ENCODE results near the gene THTPA.

Gene THTPA

DNA sequence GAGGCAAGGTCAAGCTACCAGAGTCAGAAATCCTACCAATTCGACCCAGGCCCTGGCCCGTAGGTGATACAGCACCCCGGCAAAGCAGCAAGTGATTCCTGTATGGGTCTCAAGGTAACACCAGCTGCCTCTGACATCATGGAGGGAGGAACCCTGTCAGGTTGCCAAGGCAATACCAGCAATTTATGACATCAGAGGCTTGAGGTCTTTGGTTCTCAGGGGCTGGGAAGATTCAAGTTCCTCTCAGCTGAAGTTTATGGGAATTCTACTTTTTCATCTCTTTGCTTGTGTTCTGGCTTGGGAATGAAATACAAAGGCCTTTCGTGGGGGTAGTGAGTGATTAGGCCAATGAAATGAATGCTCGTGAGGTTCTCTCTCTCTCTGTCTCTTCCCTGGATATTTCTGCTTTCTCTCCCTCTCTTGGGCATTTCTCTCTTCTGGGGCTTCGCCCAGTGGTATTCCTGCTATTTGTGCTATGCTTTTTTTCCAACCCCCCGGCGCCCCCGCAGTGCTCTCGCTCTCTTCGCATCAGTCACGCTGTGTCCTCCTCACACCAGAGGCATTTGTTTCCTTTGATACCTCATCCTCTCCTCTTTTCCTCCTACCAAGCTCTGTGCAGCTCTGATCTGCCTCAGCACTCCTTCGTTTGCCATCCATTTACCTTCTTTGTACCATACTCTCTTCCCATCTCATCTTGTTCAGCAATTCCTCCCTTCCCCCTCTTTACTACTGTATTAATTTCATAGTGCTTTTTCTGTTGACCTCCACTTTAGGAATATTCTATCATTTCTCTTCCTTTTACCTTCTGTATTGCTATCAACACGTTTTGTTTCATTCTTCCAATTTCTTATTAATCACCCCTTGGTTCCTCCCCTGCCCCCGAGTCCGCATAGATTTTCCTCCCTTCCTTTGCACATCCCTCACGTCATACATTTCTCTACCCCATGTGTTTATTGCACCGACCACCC, 7.4 kb upstream of the THTPA start:
- H3K27me3 Mint-ChIP-seq: no peaks in the 10 kb centered on the region
- no peak overlapping the region for H3K4me3 Mint-ChIP-seq

DNA sequence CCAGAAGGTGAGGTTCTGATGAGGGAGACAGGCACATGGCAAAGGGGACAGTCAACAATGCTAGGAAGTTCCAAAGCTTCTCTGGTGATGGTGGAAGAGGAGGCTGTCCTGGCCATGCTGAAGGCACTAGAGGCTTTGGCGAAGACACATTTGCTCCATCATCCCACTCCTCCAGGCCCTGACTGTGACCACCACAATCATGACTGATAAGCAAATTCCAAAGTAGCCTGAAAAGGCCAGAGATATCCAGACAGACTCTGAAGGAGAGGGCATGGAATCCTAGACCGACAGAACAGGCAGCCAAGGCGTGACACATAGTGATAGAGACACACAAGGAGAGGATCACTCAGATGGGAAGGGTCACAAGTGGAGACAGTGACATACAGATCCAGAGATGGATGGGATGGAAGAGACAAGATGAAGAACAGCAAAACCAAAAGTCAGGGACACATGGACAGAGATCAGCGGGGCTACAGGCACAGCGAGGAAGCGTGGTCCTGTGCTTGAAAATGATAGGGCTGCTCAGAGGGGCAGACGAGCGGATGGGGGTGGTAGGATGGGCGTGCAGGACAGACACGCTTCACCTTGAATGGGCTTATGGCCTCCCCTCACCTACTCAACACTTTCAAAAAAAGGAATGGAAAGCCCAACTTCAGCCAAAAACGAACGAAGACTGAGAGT, 5.8 kb upstream of the THTPA start:
- Mint-ChIP-seq H3K9me3 (no peaks in the 10 kb centered on the region), H3K4me1 (peaks cover 9% of the 10 kb centered on the region), H3K27ac (ENCODE audit: low read depth) (no peak overlapping the region), H3K4me3 (no peak overlapping the region), H3K27me3 (no peaks in the 10 kb centered on the region), H3K36me3 (ENCODE audit: insufficient read depth) (no peaks in the 10 kb centered on the region)
- ATAC-seq (replicated peaks; ENCODE audit: extremely low read depth, poor library complexity, severe bottlenecking) (no peak), DNase-seq (ENCODE audit: low spot score in 2 of 2) (no peak)

More for the DNA sequence above, 7.4 kb upstream of the THTPA start:
- H3K27ac Mint-ChIP-seq (ENCODE audit: low read depth): no peak overlapping the region
- ATAC-seq (replicated peaks; ENCODE audit: extremely low read depth, poor library complexity, severe bottlenecking) (no peak), DNase-seq (ENCODE audit: low spot score in 2 of 2) (no peak)
- H3K9me3 Mint-ChIP-seq: no peaks in the 10 kb centered on the region
- no peaks in the 10 kb centered on the region for H3K36me3 Mint-ChIP-seq (ENCODE audit: insufficient read depth)
- H3K4me1 Mint-ChIP-seq: peaks cover 6% of the 10 kb centered on the region

DNA sequence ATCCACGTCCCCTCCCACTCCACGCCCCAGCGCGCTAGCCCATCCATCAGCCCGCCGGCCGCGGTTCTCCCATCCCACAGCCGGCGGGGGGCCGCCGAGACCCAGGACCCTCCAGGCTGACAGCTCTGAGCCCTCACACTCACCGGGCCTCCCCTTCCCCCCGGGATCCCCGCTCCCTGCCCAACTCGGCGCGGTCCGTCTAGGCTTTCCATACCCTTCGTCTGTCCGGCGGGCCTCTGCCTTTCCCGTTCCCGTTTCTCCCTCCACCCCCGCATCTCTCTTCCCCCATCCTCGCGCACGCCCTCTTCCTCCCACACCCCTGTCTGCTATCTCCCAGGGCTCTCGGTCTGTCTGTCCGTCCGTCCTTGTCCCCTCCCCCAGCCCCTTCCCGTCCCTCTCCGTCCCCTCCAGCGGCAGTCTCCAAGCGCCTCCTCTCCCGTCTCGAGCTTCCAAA, 5.2 kb upstream of the THTPA start:
- Mint-ChIP-seq H3K27ac (ENCODE audit: low read depth) (peak overlapping the region; percentile 81), H3K4me3 (no peak overlapping the region), H3K36me3 (ENCODE audit: insufficient read depth) (peaks cover 2% of the 10 kb centered on the region), H3K27me3 (no peaks in the 10 kb centered on the region), H3K9me3 (no peaks in the 10 kb centered on the region), H3K4me1 (peaks cover 12% of the 10 kb centered on the region)
- no peak for DNase-seq (ENCODE audit: low spot score in 2 of 2)
- ATAC-seq (replicated peaks; ENCODE audit: extremely low read depth, poor library complexity, severe bottlenecking): no peak

DNA sequence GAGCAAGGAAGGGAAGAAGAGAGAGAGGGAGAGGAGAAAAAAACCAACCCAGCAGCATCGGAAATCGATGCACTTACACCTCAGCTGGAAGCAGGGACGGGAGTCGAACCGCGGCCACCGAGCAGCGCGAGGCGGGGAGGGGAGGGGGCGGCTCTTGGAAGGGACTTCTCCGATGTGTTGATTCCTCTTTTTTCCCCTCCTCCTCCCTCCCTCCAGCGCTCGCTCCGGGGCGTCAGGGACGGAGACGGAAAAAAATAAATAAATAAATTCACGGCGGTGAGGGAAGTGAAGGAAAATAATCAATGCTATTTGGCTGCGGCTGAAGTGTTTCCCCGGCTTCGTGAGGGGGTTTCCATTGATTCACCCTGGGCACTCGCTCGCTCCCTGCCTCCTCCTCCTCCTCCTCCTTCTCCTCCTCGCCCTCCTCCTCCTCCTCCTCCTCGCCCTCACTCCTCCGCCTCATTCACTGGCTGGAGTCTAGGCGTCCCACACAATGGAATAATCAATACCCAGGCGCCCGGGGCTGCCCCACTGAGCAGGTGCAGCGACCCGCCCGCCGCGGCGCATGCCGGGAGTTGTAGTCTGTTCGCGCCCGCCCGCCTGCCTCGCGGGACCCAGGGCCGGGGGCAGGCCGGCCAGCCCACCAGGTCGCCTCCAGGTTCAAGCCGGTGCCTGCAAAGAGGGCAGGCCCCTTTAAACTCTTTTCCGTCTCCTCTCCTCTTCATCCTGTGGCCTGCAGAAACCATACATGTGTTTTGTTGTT, 4.6 kb upstream of the THTPA start, which contains the start of gene ZFHX2:
Gene ZFHX2 (minus strand): TSS at position 500 of the 763 bp plus-strand sequence. CDS start 16,440 bp downstream, outside the sequence.
- H3K9me3 Mint-ChIP-seq: no peaks in the 10 kb centered on the region
- H3K4me1 Mint-ChIP-seq: peaks cover 18% of the 10 kb centered on the region
- DNase-seq (ENCODE audit: low spot score in 2 of 2): peak; percentile 31 to 45
- no peaks in the 10 kb centered on the region for H3K27me3 Mint-ChIP-seq
- peak; percentile 48 for ATAC-seq (replicated peaks; ENCODE audit: extremely low read depth, poor library complexity, severe bottlenecking)
- peaks cover 7% of the 10 kb centered on the region for H3K36me3 Mint-ChIP-seq (ENCODE audit: insufficient read depth)
- H3K27ac Mint-ChIP-seq (ENCODE audit: low read depth): peak within 1 kb of the TSS; percentile 81
- H3K4me3 Mint-ChIP-seq: no peak within 1 kb of the TSS

DNA sequence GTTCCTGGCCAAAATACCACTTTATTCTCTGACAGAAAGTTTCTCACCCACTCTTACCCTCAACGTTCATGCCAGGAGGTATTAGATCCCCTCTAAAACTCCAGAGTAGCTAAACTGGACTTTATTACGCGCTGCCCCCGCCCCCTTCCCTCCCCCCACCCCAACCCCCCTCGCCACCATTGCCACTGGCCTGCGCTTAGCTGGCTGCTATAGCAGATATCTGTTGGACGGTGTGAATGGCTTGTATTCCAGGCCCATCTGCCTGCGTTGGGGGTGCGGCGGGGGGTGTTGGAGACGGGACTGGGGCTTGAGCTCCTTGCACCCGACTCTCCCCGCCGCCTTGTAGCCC, 564 bp upstream of the THTPA start:
- Mint-ChIP-seq H3K4me1 (peaks cover 41% of the 10 kb centered on the region), H3K27ac (ENCODE audit: low read depth) (peak overlapping the region; percentile 91), H3K27me3 (no peaks in the 10 kb centered on the region), H3K36me3 (ENCODE audit: insufficient read depth) (peaks cover 11% of the 10 kb centered on the region), H3K4me3 (peak overlapping the region; percentile 89), H3K9me3 (no peaks in the 10 kb centered on the region)
- ATAC-seq (replicated peaks; ENCODE audit: extremely low read depth, poor library complexity, severe bottlenecking): no peak
- DNase-seq (ENCODE audit: low spot score in 2 of 2): no peak

DNA sequence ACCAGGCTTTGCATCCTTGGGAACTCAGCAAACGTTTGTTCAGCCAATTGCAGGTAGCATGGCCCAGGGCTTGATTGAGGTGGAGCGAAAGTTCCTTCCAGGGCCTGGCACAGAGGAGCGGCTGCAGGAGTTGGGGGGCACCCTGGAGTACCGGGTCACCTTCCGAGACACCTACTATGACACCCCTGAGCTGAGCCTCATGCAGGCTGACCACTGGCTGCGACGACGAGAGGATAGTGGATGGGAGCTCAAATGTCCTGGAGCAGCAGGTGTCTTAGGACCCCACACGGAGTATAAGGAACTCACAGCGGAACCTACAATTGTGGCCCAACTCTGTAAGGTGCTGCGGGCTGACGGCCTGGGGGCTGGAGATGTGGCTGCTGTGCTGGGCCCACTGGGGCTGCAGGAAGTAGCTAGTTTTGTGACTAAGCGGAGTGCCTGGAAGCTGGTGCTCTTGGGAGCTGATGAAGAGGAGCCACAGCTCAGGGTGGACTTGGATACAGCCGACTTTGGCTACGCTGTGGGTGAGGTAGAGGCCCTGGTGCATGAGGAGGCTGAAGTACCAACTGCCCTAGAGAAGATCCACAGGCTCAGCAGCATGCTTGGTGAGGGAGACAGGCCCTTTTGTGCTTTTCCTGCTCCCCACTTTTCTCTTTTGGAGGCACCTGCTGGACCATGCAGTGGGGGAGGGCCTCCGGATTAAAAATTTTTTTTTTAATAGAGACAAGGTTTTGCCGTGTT, 799 bp downstream of the THTPA start:
- peaks cover 43% of the 10 kb centered on the region for H3K4me1 Mint-ChIP-seq
- H3K27me3 Mint-ChIP-seq: no peaks in the 10 kb centered on the region
- ATAC-seq (replicated peaks; ENCODE audit: extremely low read depth, poor library complexity, severe bottlenecking) (no peak), DNase-seq (ENCODE audit: low spot score in 2 of 2) (no peak)
- peak overlapping the region; percentile 91 for H3K27ac Mint-ChIP-seq (ENCODE audit: low read depth)
- peaks cover 19% of the 10 kb centered on the region for H3K36me3 Mint-ChIP-seq (ENCODE audit: insufficient read depth)
- no peaks in the 10 kb centered on the region for H3K9me3 Mint-ChIP-seq
- H3K4me3 Mint-ChIP-seq: peak overlapping the region; percentile 89

DNA sequence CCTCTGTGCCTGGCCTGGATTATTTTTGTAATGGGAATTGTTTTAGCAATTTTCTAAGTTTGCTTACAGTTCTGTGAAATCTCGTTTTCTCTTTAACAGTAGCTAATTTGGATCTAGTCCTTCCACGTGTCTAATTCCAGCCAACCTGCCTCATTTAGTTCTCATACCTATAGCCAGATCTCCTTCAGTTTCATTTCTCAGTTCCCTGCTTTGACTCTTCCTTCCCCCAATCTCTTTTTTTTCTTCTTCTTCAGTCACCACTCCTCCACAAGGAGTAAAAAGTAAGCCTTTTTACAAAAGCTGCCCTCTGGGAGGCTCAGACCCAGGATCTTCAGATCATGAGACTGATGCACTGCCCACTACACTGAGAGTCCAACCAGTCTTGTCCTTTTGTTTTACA, 1.4 kb downstream of the THTPA start:
- peak overlapping the region; percentile 91 for H3K27ac Mint-ChIP-seq (ENCODE audit: low read depth)
- H3K4me3 Mint-ChIP-seq: peak overlapping the region; percentile 59
- no peak for DNase-seq (ENCODE audit: low spot score in 2 of 2)
- H3K4me1 Mint-ChIP-seq: peaks cover 42% of the 10 kb centered on the region
- H3K9me3 Mint-ChIP-seq: no peaks in the 10 kb centered on the region
- H3K27me3 Mint-ChIP-seq: no peaks in the 10 kb centered on the region
- peaks cover 21% of the 10 kb centered on the region for H3K36me3 Mint-ChIP-seq (ENCODE audit: insufficient read depth)
- no peak for ATAC-seq (replicated peaks; ENCODE audit: extremely low read depth, poor library complexity, severe bottlenecking)

DNA sequence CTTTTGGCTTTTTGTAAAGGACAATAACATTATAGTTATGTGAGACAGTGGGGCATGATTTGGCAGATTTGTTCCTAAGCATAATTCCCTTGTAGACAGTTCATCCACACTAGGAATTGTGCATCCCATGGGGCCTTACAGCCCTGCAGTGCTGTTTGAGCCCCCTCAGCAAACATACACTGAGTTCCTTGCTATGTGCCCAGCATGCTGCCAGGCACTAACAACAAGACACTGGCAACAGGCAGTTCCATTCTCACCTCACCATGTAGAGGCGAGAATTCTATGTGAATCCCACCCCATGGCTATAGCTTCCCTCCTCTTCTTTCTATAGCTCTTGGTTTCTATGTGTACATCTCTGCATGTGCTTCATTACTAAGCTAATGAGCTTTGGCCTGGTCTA, 1.9 kb downstream of the THTPA start:
- peak overlapping the region; percentile 59 for H3K4me3 Mint-ChIP-seq
- no peaks in the 10 kb centered on the region for H3K9me3 Mint-ChIP-seq
- ATAC-seq (replicated peaks; ENCODE audit: extremely low read depth, poor library complexity, severe bottlenecking) (no peak), DNase-seq (ENCODE audit: low spot score in 2 of 2) (no peak)
- peak overlapping the region; percentile 91 for H3K27ac Mint-ChIP-seq (ENCODE audit: low read depth)
- peaks cover 42% of the 10 kb centered on the region for H3K4me1 Mint-ChIP-seq
- H3K36me3 Mint-ChIP-seq (ENCODE audit: insufficient read depth): peaks cover 22% of the 10 kb centered on the region
- no peaks in the 10 kb centered on the region for H3K27me3 Mint-ChIP-seq

DNA sequence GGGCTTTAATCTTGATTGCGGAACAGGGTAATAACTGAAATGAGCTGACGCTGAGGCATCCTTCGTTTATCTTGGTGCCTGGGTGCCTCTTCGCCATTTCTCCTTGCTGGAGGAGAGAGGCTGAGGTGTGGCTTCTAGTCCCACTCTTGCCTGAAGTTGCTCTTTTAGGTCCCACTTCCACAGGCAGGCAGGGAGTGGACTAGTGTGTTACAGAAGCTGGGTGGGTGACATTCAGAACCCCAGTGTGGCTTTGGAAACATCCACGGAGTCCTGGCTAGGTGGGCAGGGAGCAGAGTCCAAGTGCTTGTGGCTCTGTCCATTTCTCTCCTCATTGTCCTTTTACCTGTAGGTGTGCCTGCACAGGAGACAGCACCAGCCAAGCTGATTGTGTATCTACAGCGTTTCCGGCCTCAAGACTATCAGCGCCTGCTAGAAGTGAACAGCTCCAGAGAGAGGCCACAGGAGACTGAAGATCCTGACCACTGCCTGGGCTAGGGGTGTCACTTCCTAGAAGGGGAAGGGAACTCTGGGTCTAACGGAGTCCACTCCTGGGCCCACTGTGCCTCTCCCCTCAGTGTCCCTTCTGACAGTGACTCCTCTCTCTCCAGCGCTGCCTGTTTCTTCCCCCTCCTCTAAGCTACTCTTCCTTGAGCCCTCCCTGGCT, 2.4 kb downstream of the THTPA start:
- Mint-ChIP-seq H3K4me3 (no peak overlapping the region), H3K36me3 (ENCODE audit: insufficient read depth) (peaks cover 25% of the 10 kb centered on the region), H3K9me3 (no peaks in the 10 kb centered on the region), H3K27me3 (no peaks in the 10 kb centered on the region), H3K27ac (ENCODE audit: low read depth) (no peak overlapping the region), H3K4me1 (peaks cover 42% of the 10 kb centered on the region)
- ATAC-seq (replicated peaks; ENCODE audit: extremely low read depth, poor library complexity, severe bottlenecking): no peak
- no peak for DNase-seq (ENCODE audit: low spot score in 2 of 2)

DNA sequence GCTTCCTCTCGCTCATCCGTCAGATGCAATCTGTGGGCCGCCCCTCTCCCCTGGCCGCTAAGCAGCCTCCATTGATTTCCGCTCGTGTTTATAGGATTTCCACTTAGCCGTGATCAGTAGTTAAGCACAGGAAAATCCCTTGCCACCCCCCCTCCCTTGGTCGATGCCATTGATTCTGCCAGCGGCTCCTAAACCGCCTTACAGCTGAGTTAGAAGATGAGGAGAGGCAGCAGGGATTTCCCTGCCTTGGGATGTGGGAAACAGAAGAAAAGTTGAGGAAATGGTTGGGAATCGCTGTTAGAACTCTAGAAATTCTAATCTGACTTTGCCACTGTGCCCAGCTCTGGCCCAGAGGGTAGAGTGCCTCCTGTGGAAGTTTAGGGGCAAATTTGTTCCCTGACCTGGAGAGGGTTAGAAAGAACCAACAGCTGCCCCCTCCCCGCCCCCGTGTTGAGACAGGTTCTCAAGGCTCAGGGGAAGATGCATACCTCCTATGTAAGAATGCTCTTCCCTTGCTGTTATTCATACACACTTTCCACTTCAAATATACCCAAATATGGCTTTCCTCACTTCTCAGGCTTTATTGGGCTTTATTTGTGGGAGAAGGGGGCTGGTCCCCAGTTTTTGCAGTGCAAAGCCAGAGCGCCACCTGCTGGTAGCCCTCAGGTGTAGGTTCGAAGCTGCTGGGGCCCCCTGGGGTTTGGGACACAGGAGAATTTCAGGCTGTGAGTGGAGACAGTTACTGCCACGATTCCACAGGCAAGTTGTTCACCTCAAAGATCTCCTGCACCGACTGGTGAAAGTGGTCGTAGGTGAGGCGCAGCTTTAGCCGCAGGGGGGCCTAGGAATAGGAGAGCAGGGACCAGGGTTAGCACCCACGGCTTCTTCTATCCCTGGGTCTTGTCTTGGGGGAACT, 3.2 kb downstream of the THTPA start:
- ATAC-seq (replicated peaks; ENCODE audit: extremely low read depth, poor library complexity, severe bottlenecking): no peak

More for the DNA sequence above, 3.2 kb downstream of the THTPA start:
- no peaks in the 10 kb centered on the region for H3K9me3 Mint-ChIP-seq
- H3K4me1 Mint-ChIP-seq: peaks cover 47% of the 10 kb centered on the region
- H3K27me3 Mint-ChIP-seq: no peaks in the 10 kb centered on the region
- H3K4me3 Mint-ChIP-seq: no peak overlapping the region
- peaks cover 27% of the 10 kb centered on the region for H3K36me3 Mint-ChIP-seq (ENCODE audit: insufficient read depth)
- H3K27ac Mint-ChIP-seq (ENCODE audit: low read depth): no peak overlapping the region
- DNase-seq (ENCODE audit: low spot score in 2 of 2): peak; percentile 31 to 52

Measured in central memory CD8-positive, alpha-beta T cell (primary cell).